H1 (cell line): ENCODE measurements around the gene PPME1. TPM values are rescaled to one million over a fixed set of nuclear protein-coding genes. Genes with fewer than 3 reads are reported as not detected.

Experiments
- CTCF ChIA-PET: fragments of 300-600 bp; sonication (Branson Sonifier 250); formaldehyde crosslinking; loops from one replicate; lab custom pipeline; 2021; ENCODE audit not compliant: partially characterized antibody; lab: Charles Lee
- POLR2A ChIA-PET: fragments of 300-600 bp; sonication (Branson Sonifier 250); formaldehyde crosslinking; loops from one replicate; lab custom pipeline; 2021; ENCODE audit warnings: inconsistent platforms; ENCODE audit not compliant: partially characterized antibody; lab: Charles Lee
- DNase-seq, 2 experiments: peaks; one replicate each; pipeline versions ENCODE4 v3.0.0 to v3.0.0-alpha.2; 2010 to 2022; ENCODE audit warnings: low spot score in 2 of 2, low read depth in 1 of 2, mixed read lengths in 1 of 2
- FAIRE-seq: peaks from 2 replicates; lab custom pipeline; 2011; peaks lifted over from hg19 to GRCh38; lab: Jason Lieb, UNC
- H2AFZ ChIP-seq: 2 replicates; pipeline ENCODE4 v1.8.1; 2012; ENCODE audit warnings: low read length, inconsistent platforms
- H2AK5ac ChIP-seq: 2 replicates; pipeline ENCODE4 v1.6.1; 2013; ENCODE audit warnings: low read depth, low read length
- H2BK120ac ChIP-seq: replicated peaks from 2 replicates; pipeline ENCODE3; 2013; ENCODE audit warnings: low read depth, low read length, inconsistent platforms
- H2BK12ac ChIP-seq: 2 replicates; pipeline ENCODE4 v1.6.1; 2013; ENCODE audit warnings: low read depth, low read length
- H2BK15ac ChIP-seq: 2 replicates; pipeline ENCODE4 v1.6.1; 2013; ENCODE audit warnings: low read length
- H2BK20ac ChIP-seq: 2 replicates; pipeline ENCODE4 v1.6.1; 2013; ENCODE audit warnings: low read length
- H2BK5ac ChIP-seq: 2 replicates; pipeline ENCODE4 v1.6.1; 2013; ENCODE audit warnings: low read depth, low read length
- H3K14ac ChIP-seq: 2 replicates; pipeline ENCODE4 v1.6.1; 2013; ENCODE audit warnings: inconsistent platforms; ENCODE audit not compliant: insufficient read length
- H3K18ac ChIP-seq: 2 replicates; pipeline ENCODE4 v1.6.1; 2013; ENCODE audit warnings: low read length; ENCODE audit errors: extremely low read depth
- H3K23ac ChIP-seq: 2 replicates; pipeline ENCODE4 v1.6.1; 2013; ENCODE audit warnings: inconsistent platforms; ENCODE audit not compliant: insufficient read length
- H3K23me2 ChIP-seq: 2 replicates; pipeline ENCODE4 v1.6.1; 2013; ENCODE audit warnings: low read depth, low read length
- H3K27ac ChIP-seq: 2 replicates; pipeline ENCODE4 v1.6.1; 2011; ENCODE audit warnings: low read depth, low read length, inconsistent platforms
- H3K27me3 ChIP-seq, 4 experiments: replicated peaks in 1 of 4; 1 replicate in 1 of 4; 2 replicates in 3 of 4; pipeline versions ENCODE4 v1.6.1 to v1.8.1; 2011 to 2013; ENCODE audit warnings: low read length in 3 of 4, mild to moderate bottlenecking in 3 of 4, inconsistent platforms in 2 of 4, mixed read lengths in 2 of 4, moderate library complexity in 1 of 4; ENCODE audit not compliant: control insufficient read depth in 3 of 4, insufficient read depth in 3 of 4; ENCODE audit errors: extremely low read depth in 1 of 4
- H3K36me3 ChIP-seq, 4 experiments: 2 replicates each; pipeline versions ENCODE4 v1.6.1 to v1.8.1; 2011 to 2013; ENCODE audit warnings: mild to moderate bottlenecking in 4 of 4, low read length in 3 of 4, moderate library complexity in 2 of 4, control low read depth in 1 of 4, inconsistent platforms in 1 of 4; ENCODE audit not compliant: insufficient read depth in 4 of 4, control insufficient read depth in 2 of 4
- H3K4ac ChIP-seq: replicated peaks from 2 replicates; pipeline ENCODE3; 2013; ENCODE audit warnings: low read length, low read depth, mixed read lengths, inconsistent platforms; ENCODE audit not compliant: insufficient read length
- H3K4me1 ChIP-seq, 4 experiments: replicated peaks in 1 of 4; 1 replicate in 1 of 4; 2 replicates in 3 of 4; pipeline versions ENCODE4 v1.6.1 to v1.8.1; 2011 to 2013; ENCODE audit warnings: low read length in 3 of 4, inconsistent platforms in 2 of 4, mixed read lengths in 1 of 4; ENCODE audit not compliant: insufficient read depth in 4 of 4, control insufficient read depth in 3 of 4
- H3K4me2 ChIP-seq, 2 experiments: 2 replicates each; pipeline versions ENCODE4 v1.6.1 to v1.8.1; 2011 to 2013; ENCODE audit warnings: low read depth in 2 of 2, low read length in 2 of 2, control low read depth in 1 of 2, inconsistent platforms in 1 of 2, mild to moderate bottlenecking in 1 of 2; ENCODE audit not compliant: insufficient read depth in 1 of 2
- H3K4me3 ChIP-seq, 4 experiments: fragments of 200-600, 300-600 bp in 1 of 4; sonication (generic), shearing (Covaris generic), sonication (Bioruptor Twin) in 1 of 4; 2 replicates each; pipeline versions ENCODE4 v1.5.1 to v1.8.1; 2011 to 2016; ENCODE audit warnings: low read length in 4 of 4, low read depth in 3 of 4, control low read depth in 2 of 4, inconsistent platforms in 2 of 4, mild to moderate bottlenecking in 2 of 4, mixed read lengths in 1 of 4, moderate library complexity in 1 of 4; ENCODE audit not compliant: insufficient read depth in 2 of 4; ENCODE audit errors: extremely low read depth in 1 of 4
- H3K56ac ChIP-seq: replicated peaks from 2 replicates; pipeline ENCODE3; 2013; ENCODE audit warnings: low read depth, mild to moderate bottlenecking, mixed read lengths, low read length, inconsistent platforms; ENCODE audit not compliant: insufficient read length
- H3K79me1 ChIP-seq: 2 replicates; pipeline ENCODE4 v1.6.1; 2013; ENCODE audit warnings: low read depth, low read length, control low read depth
- H3K79me2 ChIP-seq, 2 experiments: 2 replicates each; pipeline versions ENCODE4 v1.6.1 to v1.8.1; 2012 to 2013; ENCODE audit warnings: low read length in 2 of 2, mild to moderate bottlenecking in 2 of 2, inconsistent platforms in 1 of 2; ENCODE audit not compliant: insufficient read depth in 2 of 2, control insufficient read depth in 1 of 2
- H3K9ac ChIP-seq, 4 experiments: replicated peaks in 1 of 4; 1 replicate in 1 of 4; 2 replicates in 3 of 4; pipeline versions ENCODE4 v1.6.1 to v1.8.1; 2011 to 2013; ENCODE audit warnings: low read depth in 3 of 4, low read length in 3 of 4, control low read depth in 2 of 4, mild to moderate bottlenecking in 2 of 4, moderate library complexity in 2 of 4, inconsistent platforms in 1 of 4; ENCODE audit errors: extremely low read depth in 1 of 4
- H3K9me3 ChIP-seq, 2 experiments: 2 replicates each; pipeline versions ENCODE4 v1.6.1 to v1.8.1; 2012 to 2013; ENCODE audit warnings: mild to moderate bottlenecking in 2 of 2, moderate library complexity in 2 of 2, control low read depth in 1 of 2, inconsistent platforms in 1 of 2, low read depth in 1 of 2, low read length in 1 of 2, mixed read lengths in 1 of 2; ENCODE audit not compliant: insufficient read depth in 2 of 2
- H4K20me1 ChIP-seq, 2 experiments: replicated peaks in 1 of 2; 2 replicates each; pipeline versions ENCODE3 to v1.8.1; 2011 to 2013; ENCODE audit warnings: inconsistent platforms in 2 of 2, low read length in 2 of 2, mild to moderate bottlenecking in 1 of 2; ENCODE audit not compliant: insufficient read depth in 2 of 2, control insufficient read depth in 1 of 2
- H4K5ac ChIP-seq: 2 replicates; pipeline ENCODE4 v1.6.1; 2013; ENCODE audit warnings: low read length, low read depth, mixed read lengths, inconsistent platforms; ENCODE audit not compliant: insufficient read length
- H4K8ac ChIP-seq: 2 replicates; pipeline ENCODE4 v1.8.0; 2013; ENCODE audit warnings: mild to moderate bottlenecking, moderate library complexity, low read length, inconsistent platforms; ENCODE audit not compliant: insufficient read depth; ENCODE audit errors: extremely low read depth
- H4K91ac ChIP-seq: replicated peaks from 2 replicates; pipeline ENCODE3; 2013; ENCODE audit warnings: low read length, mixed read lengths, inconsistent platforms; ENCODE audit not compliant: insufficient read length
- BRCA1 ChIP-seq: IDR thresholded peaks from 2 replicates; pipeline ENCODE4 v1.6.1; 2012; ENCODE audit warnings: low read depth, low read length, improper control_type of control experiment
- CEBPB ChIP-seq: IDR thresholded peaks from 2 replicates; pipeline ENCODE4 v1.6.1; 2012; ENCODE audit warnings: low read depth, low read length
- CHD1 ChIP-seq: IDR thresholded peaks from 2 replicates; pipeline ENCODE4 v1.6.1; 2012; ENCODE audit warnings: low read depth, low read length, improper control_type of control experiment
- GTF2F1 ChIP-seq: IDR thresholded peaks from 2 replicates; pipeline ENCODE4 v1.6.1; 2012; ENCODE audit warnings: low read depth, low read length, improper control_type of control experiment, borderline replicate concordance
- JUN ChIP-seq: IDR thresholded peaks from 2 replicates; pipeline ENCODE4 v1.6.1; 2011; ENCODE audit warnings: low read depth, mild to moderate bottlenecking, improper control_type of control experiment, low read length
- KDM5A ChIP-seq: fragments of 200-600 bp; IDR thresholded peaks from 2 replicates; pipeline ENCODE4 v1.7.1; 2012; ENCODE audit warnings: mild to moderate bottlenecking, low read length, inconsistent platforms, mixed read lengths
- NRF1 ChIP-seq: IDR thresholded peaks from 2 replicates; pipeline ENCODE4 v1.6.1; 2011; ENCODE audit warnings: mild to moderate bottlenecking, low read depth, low read length, improper control_type of control experiment
- RAD21 ChIP-seq, 2 experiments: IDR thresholded peaks in 1 of 2; conservative IDR thresholded peaks in 1 of 2; 2 replicates each; pipeline ENCODE4 v1.6.1; 2011; ENCODE audit warnings: low read depth in 2 of 2, low read length in 2 of 2, improper control_type of control experiment in 1 of 2, inconsistent platforms in 1 of 2, mild to moderate bottlenecking in 1 of 2, moderate library complexity in 1 of 2
- SIX5 ChIP-seq: IDR thresholded peaks from 2 replicates; pipeline ENCODE4 v1.6.1; 2011; ENCODE audit warnings: mild to moderate bottlenecking, low read depth, low read length
- WGBS, 2 experiments: shearing (Covaris generic) in 1 of 2; methylation state at CpG; one replicate each; pipeline versions ENCODE4 v1.1.6 to v1.1.7; 2013 to 2015; ENCODE audit warnings: low lambda C conversion rate in 2 of 2, mixed read lengths in 2 of 2, inconsistent platforms in 1 of 2, low coverage in 1 of 2, missing lambda C conversion rate in 1 of 2; ENCODE audit not compliant: insufficient replicate concordance in 2 of 2, insufficient coverage in 1 of 2, insufficient read length in 1 of 2; ENCODE audit errors: extremely low coverage in 1 of 2, missing lambda C conversion rate in 1 of 2; 5-methylcytosine and 5-hydroxymethylcytosine counted together
- polyA plus RNA-seq, 7 experiments: library from polyadenylated mRNA; depleted of rRNA in 3 of 7; stranded (reverse) in 5 of 7; unstranded in 2 of 7; fragments of >200 nt in 5 of 7; fragments of 200-250 nt in 2 of 7; gene quantifications; 1 replicate in 5 of 7; 2 replicates in 1 of 7; 4 replicates in 1 of 7; pipeline versions ENCODE4 v1.2.1 to v1.2.3, GENCODE V29; 2011 to 2013; ENCODE audit warnings: missing spikeins in 2 of 7, mixed read lengths in 2 of 7
- total RNA-seq: library from RNA; stranded (reverse); fragmentation: NEBNext Ultra II Directional; extraction: Animal tissue kit (Norgen Biotek cat#: 25700); gene quantifications from 2 replicates; pipeline ENCODE4 v1.2.1, GENCODE V29; 2021
- TF ChIP-seq, protein P1 (sequence below): IDR thresholded peaks from 2 replicates; pipeline ENCODE4 v1.6.1; 2012; ENCODE audit warnings: inconsistent platforms

PPME1 gene
- total and polyA plus RNA-seq, 2 of the 8 experiments (the other 6 are each of a cell fraction or from before 2014, with no cell fraction given), result 55.1 to 64.5 TPM

DNA sequence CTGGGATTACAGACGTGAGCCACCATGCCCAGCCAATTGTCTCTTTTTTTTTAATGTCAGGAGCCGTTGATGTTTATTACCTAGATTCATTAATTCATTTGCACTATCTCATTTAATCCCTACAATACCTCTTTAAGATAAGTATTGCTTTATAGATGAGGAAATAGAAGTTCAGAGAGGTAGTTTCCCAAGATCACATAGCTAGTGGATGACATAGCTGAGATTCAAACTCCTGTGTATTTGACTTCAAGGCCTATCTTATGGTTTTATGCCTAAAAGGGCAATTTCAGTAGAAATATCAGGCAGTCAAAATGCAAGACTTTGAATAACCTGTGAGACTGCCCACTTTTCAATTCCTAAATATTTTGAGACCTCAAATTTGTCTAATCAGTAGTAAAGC, 66.5 kb downstream of the PPME1 start:
- H4K20me1 ChIP-seq, result no peaks in the 10 kb centered on the region
- no peak overlapping the region for H2BK120ac ChIP-seq
- no peak overlapping the region for H2BK20ac ChIP-seq
- TF ChIP-seq RAD21 (IDR thresholded peaks at IDR 0.05 in 1 of 2, conservative IDR thresholded peaks at IDR 0.05 in 1 of 2; ENCODE audit: low read depth in 2 of 2, low read length in 2 of 2) (no peak), CHD1 (no peak), NRF1 (no peak), CEBPB (no peak), JUN (no peak), SIX5 (no peak), KDM5A (no peak), BRCA1 (no peak), GTF2F1 (no peak)
- TF ChIP-seq, protein P1, sequence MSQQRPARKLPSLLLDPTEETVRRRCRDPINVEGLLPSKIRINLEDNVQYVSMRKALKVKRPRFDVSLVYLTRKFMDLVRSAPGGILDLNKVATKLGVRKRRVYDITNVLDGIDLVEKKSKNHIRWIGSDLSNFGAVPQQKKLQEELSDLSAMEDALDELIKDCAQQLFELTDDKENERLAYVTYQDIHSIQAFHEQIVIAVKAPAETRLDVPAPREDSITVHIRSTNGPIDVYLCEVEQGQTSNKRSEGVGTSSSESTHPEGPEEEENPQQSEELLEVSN, result no peak
- WGBS, 2 experiments, result 81% methylated on average over 2 of the region's 2 CpGs; no CpG with 5 or more reads in 1 of the 2 experiments
- H2BK5ac ChIP-seq, result no peak overlapping the region
- H3K27ac ChIP-seq, result no peak overlapping the region
- H3K14ac ChIP-seq, result no peak overlapping the region
- H3K9ac ChIP-seq, result no peak overlapping the region
- ChIA-PET CTCF (interaction anchor here (0.7 kb wide), 1 partner anchor 16 kb away, joined by 3 read pairs; no protein-coding TSS in a partner anchor), POLR2A (no interaction called here)
- no peak overlapping the region for H4K8ac ChIP-seq
- no peaks in the 10 kb centered on the region for H3K23me2 ChIP-seq
- no peak overlapping the region for H3K56ac ChIP-seq
- no peak overlapping the region for H3K4me3 ChIP-seq
- H4K5ac ChIP-seq, result no peak overlapping the region
- H4K91ac ChIP-seq, result no peak overlapping the region
- no peaks in the 10 kb centered on the region for H3K79me1 ChIP-seq
- H3K18ac ChIP-seq, result no peak overlapping the region
- H3K9me3 ChIP-seq, result no peaks in the 10 kb centered on the region
- DNase-seq (no peak), FAIRE-seq (no peak)
- H3K36me3 ChIP-seq, result peaks cover 0 to 25% (median 16%) of the 10 kb centered on the region in 4 experiments; a peak in 7 of 8 replicates
- no peaks in the 10 kb centered on the region for H3K4me1 ChIP-seq
- H3K4ac ChIP-seq, result no peak overlapping the region
- H3K23ac ChIP-seq, result no peak overlapping the region
- no peak overlapping the region for H2BK12ac ChIP-seq
- H2AK5ac ChIP-seq, result no peak overlapping the region
- H2BK15ac ChIP-seq, result no peak overlapping the region
- no peak overlapping the region for H2AFZ ChIP-seq
- H3K27me3 ChIP-seq, result no peaks in the 10 kb centered on the region
- no peak overlapping the region for H3K4me2 ChIP-seq
- no peaks in the 10 kb centered on the region for H3K79me2 ChIP-seq
